Fibroblast of lung (primary cell): ENCODE results near the gene CYB561A3. TPM values are rescaled to one million over a fixed set of nuclear protein-coding genes. Genes with fewer than 3 reads are reported as not detected.

Experiments used
- DNase-seq, 2 donors: peaks; one replicate each; pipeline versions ENCODE4 v3.0.0 to v3.0.0-alpha.2; 2010; ENCODE audit warnings: low read depth in 2 of 2
- H2AFZ ChIP-seq: 2 replicates; pipeline ENCODE4 v1.5.1; 2012; ENCODE audit warnings: low read length, control low read depth, inconsistent platforms
- H3K27ac ChIP-seq: 2 replicates; pipeline ENCODE4 v1.5.1; 2011; ENCODE audit warnings: low read length, control low read depth; ENCODE audit not compliant: insufficient read depth
- H3K27me3 ChIP-seq: 2 replicates; pipeline ENCODE4 v1.5.1; 2011; ENCODE audit warnings: mild to moderate bottlenecking, low read length; ENCODE audit not compliant: control insufficient read depth, insufficient read depth
- H3K36me3 ChIP-seq: 2 replicates; pipeline ENCODE4 v1.5.1; 2011; ENCODE audit warnings: low read length; ENCODE audit not compliant: control insufficient read depth, insufficient read depth
- H3K4me1 ChIP-seq: 2 replicates; pipeline ENCODE4 v1.5.1; 2011; ENCODE audit warnings: low read length; ENCODE audit not compliant: control insufficient read depth, insufficient read depth; ENCODE audit errors: extremely low read depth
- H3K4me2 ChIP-seq: 2 replicates; pipeline ENCODE4 v1.5.1; 2011; ENCODE audit warnings: low read length, control low read depth; ENCODE audit not compliant: insufficient read depth; ENCODE audit errors: extremely low read depth
- H3K4me3 ChIP-seq, 4 experiments: fragments of 200-600 bp in 1 of 4; sonication (generic) in 1 of 4; replicated peaks in 1 of 4; 2 replicates each; pipeline ENCODE4 v1.5.1; 2011 to 2016; ENCODE audit warnings: low read length in 4 of 4, low read depth in 3 of 4, mild to moderate bottlenecking in 3 of 4, control low read depth in 2 of 4, inconsistent platforms in 1 of 4, mixed read lengths in 1 of 4; ENCODE audit not compliant: insufficient read depth in 1 of 4; ENCODE audit errors: control extremely low read depth in 1 of 4
- H3K79me2 ChIP-seq: 2 replicates; pipeline ENCODE4 v1.5.1; 2012; ENCODE audit warnings: mild to moderate bottlenecking, low read length, inconsistent platforms; ENCODE audit not compliant: control insufficient read depth, insufficient read depth
- H3K9ac ChIP-seq: 2 replicates; pipeline ENCODE4 v1.5.1; 2011; ENCODE audit warnings: mild to moderate bottlenecking, low read length, control low read depth; ENCODE audit not compliant: insufficient read depth
- H3K9me3 ChIP-seq: 2 replicates; pipeline ENCODE4 v1.5.1; 2012; ENCODE audit warnings: low read depth, low read length; ENCODE audit not compliant: control insufficient read depth, insufficient read depth
- H4K20me1 ChIP-seq: 2 replicates; pipeline ENCODE4 v1.5.1; 2011; ENCODE audit warnings: low read length; ENCODE audit not compliant: control insufficient read depth, insufficient read depth; ENCODE audit errors: extremely low read depth
- EZH2 ChIP-seq: IDR thresholded peaks from 2 replicates; pipeline ENCODE4 v1.5.1; 2012; ENCODE audit warnings: low read length, control low read depth, mild to moderate bottlenecking; ENCODE audit errors: missing control alignments
- polyA plus RNA-seq, 2 donors: library from polyadenylated mRNA; depleted of rRNA in 1 of 2; stranded (reverse) in 1 of 2; unstranded in 1 of 2; fragments of >200 nt; gene quantifications; 2 replicates each; pipeline ENCODE4 v1.2.1, GENCODE V29; 2011 to 2012; ENCODE audit warnings: missing spikeins in 1 of 2
- total RNA-seq: library from RNA; depleted of rRNA; stranded (reverse); fragments of >200 nt; gene quantifications from 2 replicates; pipeline ENCODE4 v1.2.1, GENCODE V29; 2014
- TF ChIP-seq, protein P1 (sequence below), 2 donors: IDR thresholded peaks in 1 of 2; conservative IDR thresholded peaks in 1 of 2; 1 replicate in 1 of 2; 2 replicates in 1 of 2; pipeline ENCODE4 v1.5.1; 2011 to 2012; ENCODE audit warnings: low read length in 2 of 2, control low read depth in 1 of 2, inconsistent platforms in 1 of 2, low read depth in 1 of 2, mild to moderate bottlenecking in 1 of 2

The CYB561A3 gene
- total and polyA plus RNA-seq, 2 donors (not counting 1 experiment from before 2014, with no cell fraction given), result 43.9 to 65.1 TPM

DNA sequence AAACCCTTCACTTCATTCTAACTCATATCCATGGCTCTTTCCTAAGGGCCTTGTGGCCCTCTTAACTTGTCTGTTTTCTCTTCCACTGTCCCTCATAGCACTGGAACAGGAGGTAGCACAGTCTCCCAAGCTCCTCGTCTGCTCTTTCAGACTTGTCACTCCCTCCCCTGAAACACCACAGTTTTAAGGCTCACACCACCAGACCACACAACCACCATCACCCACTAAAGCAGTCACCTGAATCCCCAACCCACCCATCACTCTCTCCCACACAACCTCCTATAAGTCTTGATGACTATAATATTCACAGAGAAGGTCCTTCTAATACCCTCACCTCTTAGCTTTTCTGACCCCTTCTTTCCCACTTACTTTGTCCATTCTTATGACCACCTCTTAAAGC, 55.5 kb downstream of the CYB561A3 start:
- Histone ChIP-seq H4K20me1 (no peaks in the 10 kb centered on the region), H3K4me2 (no peak overlapping the region), H3K27me3 (no peaks in the 10 kb centered on the region), H3K36me3 (peaks cover 28% of the 10 kb centered on the region), H3K79me2 (no peaks in the 10 kb centered on the region), H3K4me3 (no peak overlapping the region), H2AFZ (no peak overlapping the region), H3K27ac (no peak overlapping the region), H3K9ac (no peak overlapping the region), H3K4me1 (no peaks in the 10 kb centered on the region), H3K9me3 (no peaks in the 10 kb centered on the region)
- no peak for DNase-seq
- no peak for TF ChIP-seq EZH2
- TF ChIP-seq, protein P1, sequence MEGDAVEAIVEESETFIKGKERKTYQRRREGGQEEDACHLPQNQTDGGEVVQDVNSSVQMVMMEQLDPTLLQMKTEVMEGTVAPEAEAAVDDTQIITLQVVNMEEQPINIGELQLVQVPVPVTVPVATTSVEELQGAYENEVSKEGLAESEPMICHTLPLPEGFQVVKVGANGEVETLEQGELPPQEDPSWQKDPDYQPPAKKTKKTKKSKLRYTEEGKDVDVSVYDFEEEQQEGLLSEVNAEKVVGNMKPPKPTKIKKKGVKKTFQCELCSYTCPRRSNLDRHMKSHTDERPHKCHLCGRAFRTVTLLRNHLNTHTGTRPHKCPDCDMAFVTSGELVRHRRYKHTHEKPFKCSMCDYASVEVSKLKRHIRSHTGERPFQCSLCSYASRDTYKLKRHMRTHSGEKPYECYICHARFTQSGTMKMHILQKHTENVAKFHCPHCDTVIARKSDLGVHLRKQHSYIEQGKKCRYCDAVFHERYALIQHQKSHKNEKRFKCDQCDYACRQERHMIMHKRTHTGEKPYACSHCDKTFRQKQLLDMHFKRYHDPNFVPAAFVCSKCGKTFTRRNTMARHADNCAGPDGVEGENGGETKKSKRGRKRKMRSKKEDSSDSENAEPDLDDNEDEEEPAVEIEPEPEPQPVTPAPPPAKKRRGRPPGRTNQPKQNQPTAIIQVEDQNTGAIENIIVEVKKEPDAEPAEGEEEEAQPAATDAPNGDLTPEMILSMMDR (conservative IDR thresholded peaks at IDR 0.05 in 1 of 2, IDR thresholded peaks at IDR 0.05 in 1 of 2; ENCODE audit: low read depth in 1 of 2, low read length in 2 of 2), result no peak

DNA sequence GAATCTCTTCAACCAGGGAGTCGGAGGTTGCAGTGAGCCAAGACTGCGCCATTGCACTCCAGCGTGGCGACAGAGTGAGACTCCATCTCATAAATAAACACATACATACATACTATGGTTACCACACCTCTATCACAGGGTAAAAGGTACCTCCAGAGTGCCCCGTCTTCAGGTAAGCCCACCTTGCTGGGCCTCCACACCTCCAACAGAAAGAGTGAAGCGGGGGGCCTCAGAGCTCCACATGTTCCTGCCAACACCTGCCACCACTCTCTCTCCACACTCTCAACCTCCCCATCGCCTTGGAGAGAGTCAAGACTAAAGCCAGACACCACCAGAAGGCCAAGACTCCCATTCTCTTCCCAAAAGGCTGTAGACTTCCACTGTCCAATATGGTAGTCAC, 56.3 kb downstream of the CYB561A3 start:
- no peaks in the 10 kb centered on the region for H3K27me3 ChIP-seq
- no peaks in the 10 kb centered on the region for H3K79me2 ChIP-seq
- peaks cover 29% of the 10 kb centered on the region for H3K36me3 ChIP-seq
- H3K4me3 ChIP-seq, result no peak overlapping the region
- no peaks in the 10 kb centered on the region for H3K9me3 ChIP-seq
- no peaks in the 10 kb centered on the region for H4K20me1 ChIP-seq
- H2AFZ ChIP-seq, result no peak overlapping the region
- no peaks in the 10 kb centered on the region for H3K4me1 ChIP-seq
- H3K4me2 ChIP-seq, result no peak overlapping the region
- H3K9ac ChIP-seq, result no peak overlapping the region
- no peak for DNase-seq
- TF ChIP-seq EZH2, result no peak
- TF ChIP-seq, protein P1 (conservative IDR thresholded peaks at IDR 0.05 in 1 of 2, IDR thresholded peaks at IDR 0.05 in 1 of 2; ENCODE audit: low read depth in 1 of 2, low read length in 2 of 2), result no peak
- no peak overlapping the region for H3K27ac ChIP-seq

DNA sequence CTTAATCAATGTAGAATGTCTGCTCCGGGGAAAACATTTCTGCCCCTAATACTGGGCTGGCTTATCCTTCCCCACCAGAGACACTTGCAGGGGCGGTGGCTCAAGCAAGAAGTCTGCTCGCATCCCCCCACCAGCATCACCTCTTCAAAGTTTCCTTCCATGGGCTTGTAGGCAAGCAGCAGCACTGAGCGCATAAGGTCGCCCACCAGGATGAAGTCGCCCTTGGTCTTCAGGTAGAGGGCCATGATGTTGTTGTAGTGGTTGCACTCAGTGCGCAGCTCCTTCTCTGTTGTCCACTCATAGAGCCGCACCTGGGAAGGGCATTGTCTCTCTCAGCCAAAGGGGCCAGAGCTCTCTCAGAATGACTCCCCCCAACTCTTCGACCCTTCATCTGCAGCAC, 58.0 kb downstream of the CYB561A3 start:
- H4K20me1 ChIP-seq, result no peaks in the 10 kb centered on the region
- no peaks in the 10 kb centered on the region for H3K79me2 ChIP-seq
- peaks cover 4% of the 10 kb centered on the region for H3K4me1 ChIP-seq
- H3K27ac ChIP-seq, result no peak overlapping the region
- DNase-seq, result no peak
- no peak overlapping the region for H3K4me3 ChIP-seq
- H3K9me3 ChIP-seq, result no peaks in the 10 kb centered on the region
- no peak overlapping the region for H3K9ac ChIP-seq
- peaks cover 34% of the 10 kb centered on the region for H3K36me3 ChIP-seq
- no peak for TF ChIP-seq EZH2
- TF ChIP-seq, protein P1 (conservative IDR thresholded peaks at IDR 0.05 in 1 of 2, IDR thresholded peaks at IDR 0.05 in 1 of 2; ENCODE audit: low read depth in 1 of 2, low read length in 2 of 2), result no peak
- H3K27me3 ChIP-seq, result no peaks in the 10 kb centered on the region
- H2AFZ ChIP-seq, result no peak overlapping the region
- H3K4me2 ChIP-seq, result no peak overlapping the region
